T-helper 22 cell (primary cell): Measurements from ENCODE around the gene API5.

Source experiments
- DNase-seq: peaks from one replicate; pipeline ENCODE4 v3.0.0-alpha.2; 2020; ENCODE audit warnings: low read depth

The API5 gene

DNA sequence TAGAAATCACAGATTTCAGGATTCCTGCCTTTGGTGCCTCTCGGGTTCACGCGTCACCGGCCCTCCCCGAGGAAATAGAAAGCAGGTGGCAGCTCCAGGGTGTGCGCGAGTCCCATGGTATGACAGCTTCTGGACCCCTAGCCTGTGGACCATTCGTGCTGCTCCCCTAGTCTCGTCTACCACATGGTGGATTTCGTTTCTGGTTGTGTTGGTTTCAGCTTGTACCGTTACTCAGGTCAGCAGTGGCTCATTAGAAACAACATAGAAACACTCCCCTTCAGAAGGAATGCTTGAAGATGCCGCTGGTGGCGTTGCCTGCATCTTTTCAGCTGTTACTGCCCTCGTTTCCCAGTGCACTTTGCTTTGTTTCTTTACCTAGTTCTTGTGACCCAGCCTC, 47.6 kb downstream of the API5 start:
- DNase-seq = no peak

DNA sequence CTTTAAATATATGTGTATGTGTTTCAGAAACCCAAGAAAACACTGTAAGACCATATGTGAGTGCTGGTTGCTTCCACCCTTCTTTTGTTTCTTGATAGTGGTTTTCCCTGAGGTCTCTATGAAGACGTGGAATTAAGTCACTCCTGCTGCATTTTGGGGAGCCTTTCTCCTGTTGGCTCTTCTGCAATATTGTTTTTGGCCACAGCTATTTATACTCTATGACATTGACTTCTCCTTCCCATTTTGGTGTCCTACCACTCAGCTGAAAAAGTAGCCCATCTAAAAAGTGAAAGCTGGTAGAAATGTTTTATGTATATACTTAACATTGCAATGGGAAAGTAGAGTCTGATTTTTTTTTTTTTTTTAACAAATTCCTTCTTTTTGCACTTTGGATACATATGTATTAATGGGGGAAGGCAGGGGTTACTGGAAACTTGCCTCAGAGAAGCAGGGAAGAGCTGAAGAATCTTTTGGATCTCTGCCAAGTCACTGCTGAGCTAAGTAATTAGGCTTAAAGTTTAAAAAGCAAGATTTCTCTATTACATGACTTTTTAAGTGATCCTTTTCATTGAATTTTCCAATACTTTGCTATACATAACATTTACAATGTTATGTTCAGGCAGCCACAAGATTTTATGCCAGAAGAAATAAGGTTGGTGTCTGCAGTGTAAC, 48.7 kb downstream of the API5 start:
- no peak for DNase-seq

DNA sequence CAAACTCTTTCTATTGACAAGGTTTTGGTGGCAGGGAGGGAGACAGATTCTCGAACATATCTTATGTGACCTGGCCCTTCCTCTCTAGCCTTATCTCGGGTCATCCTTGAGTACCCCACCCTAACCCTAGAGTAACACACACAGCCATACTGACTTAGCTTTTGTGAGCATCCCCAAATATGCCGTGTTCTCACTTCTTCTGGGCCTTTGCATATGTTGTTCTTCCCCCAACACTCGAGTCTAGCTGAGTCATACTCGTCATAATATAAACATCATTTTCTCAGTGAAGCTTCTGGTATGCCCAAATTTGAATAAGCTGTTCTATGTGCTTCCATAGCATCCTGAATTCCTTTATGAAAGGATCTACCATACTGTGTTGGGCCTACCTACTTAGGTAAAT, 54.9 kb downstream of the API5 start:
- no peak for DNase-seq

DNA sequence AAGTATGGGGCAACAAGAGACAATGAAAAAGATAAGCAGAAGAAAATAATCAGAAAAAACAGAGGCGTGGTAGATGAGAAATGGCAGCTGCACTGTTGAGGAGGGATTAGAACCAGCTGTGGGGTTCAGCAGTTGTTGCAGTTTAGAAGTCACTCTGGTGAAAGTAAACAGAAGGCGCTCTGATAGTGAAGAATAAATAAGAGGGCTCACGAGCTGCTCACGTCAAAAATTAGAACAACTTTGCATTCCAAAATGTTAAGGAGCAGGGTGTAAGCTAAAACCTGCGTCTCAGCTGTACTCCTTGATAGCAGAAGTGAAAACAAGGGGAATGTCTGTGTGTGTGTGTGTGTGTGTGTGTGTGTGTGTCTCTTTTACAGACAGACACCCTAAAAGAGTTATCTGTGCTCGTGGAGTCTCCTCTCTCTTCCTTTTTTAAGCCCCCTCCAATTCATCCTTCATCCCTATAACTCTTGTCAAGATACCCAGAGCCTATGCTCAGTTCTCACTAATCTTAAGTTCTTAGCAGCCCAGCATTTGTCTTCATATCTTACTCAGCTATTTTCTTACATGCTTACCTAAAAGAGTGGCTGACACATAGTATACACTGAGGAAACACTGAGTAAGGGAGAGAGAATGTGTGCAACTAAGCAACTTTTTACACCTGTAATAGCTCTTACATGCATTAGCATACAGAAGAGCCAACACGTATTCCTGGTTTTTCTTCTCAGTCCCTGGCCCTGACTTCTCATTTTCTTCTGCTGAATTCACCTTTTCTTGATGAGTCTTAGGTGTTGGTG, 55.8 kb downstream of the API5 start:
- DNase-seq = no peak

DNA sequence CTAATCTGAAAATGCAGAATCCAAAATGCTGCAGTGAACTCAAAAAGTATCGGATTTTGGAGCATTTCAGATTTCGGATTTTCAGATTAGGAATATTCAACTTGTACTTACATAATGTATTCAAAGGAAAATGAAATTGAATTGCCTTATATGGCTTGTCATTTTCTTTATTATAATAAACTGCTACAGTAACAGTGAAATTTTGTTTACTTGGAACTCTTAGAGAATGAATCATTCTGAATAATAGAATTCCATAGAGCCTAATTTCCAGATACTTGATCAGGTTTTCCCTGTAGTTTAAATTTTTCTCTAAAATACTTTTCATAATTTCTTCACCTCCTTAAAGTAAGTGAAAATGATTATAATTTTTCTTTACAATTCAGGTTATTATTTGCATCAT, 64.3 kb downstream of the API5 start:
- DNase-seq = no peak

DNA sequence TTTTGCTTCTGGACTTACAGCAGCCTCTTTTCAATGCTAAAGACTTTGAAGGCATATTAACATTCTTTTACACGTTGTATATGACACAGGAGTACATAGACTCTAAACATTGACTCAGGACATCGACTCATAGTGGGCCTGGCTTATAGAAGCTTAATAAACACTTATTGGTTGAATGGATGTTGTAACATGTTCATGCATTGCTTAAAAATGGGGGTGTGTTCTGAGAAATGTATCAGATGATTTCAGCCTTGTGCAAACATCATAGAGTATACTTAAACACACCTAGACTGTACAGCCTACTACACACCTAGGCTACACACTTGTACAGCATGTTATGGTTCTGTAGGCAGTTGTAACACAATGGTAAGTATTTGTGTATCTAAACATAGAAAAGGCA, 64.8 kb downstream of the API5 start:
- no peak for DNase-seq

DNA sequence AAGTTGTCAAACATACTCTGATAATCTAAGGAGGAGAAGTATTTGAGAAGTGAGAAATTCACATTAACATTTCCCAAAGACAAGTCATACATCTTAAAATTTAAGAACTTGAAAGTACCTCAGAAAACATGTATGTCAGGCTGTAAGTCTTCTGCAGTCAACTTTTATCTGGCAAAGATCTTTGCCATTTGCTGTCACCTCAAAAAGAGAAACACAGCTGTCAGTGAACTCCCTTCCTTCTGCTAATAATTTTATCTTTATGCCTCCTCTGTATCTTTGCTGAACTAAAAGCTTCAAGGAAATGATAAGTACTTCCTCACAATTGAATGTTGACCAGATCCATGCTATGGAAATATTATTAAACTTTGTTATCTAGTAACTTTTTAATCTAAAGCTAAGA, 65.6 kb downstream of the API5 start:
- DNase-seq = no peak

DNA sequence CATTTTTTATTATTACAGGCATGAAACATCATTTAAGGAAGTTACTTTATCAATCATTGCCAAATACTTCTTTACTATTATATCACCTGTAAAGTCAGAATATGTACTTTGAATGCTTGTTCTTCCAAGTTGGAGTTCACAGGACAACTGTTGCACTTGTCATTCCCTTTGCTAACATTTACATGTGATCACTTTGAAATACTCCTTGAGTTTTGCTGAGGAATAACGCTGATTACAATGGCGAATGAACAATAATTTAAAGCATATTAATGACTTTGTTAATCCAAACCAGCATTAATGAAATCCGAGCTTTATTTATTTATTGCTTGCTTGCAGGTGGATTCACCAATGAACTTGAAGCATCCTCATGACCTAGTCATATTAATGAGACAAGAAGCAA, 67.1 kb downstream of the API5 start:
- no peak for DNase-seq

DNA sequence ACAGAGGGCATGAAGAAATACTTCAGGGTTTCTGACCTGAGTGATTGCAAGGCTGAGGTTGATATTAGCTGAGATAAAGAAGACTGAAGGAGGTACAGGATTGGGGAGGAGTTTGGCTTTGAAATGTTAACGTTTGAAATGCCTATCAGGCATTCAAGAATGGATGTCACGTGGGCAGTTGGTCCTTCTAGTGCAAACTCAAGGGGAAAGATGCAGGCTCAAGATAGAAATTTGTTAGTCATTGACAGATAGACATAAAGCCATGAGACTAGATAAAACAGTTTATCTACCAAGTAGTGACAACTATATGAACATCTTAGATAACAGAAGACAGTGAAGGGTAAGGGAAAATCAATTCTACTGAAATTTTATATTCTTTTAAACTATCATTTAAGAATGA, 70.0 kb downstream of the API5 start:
- DNase-seq = no peak

DNA sequence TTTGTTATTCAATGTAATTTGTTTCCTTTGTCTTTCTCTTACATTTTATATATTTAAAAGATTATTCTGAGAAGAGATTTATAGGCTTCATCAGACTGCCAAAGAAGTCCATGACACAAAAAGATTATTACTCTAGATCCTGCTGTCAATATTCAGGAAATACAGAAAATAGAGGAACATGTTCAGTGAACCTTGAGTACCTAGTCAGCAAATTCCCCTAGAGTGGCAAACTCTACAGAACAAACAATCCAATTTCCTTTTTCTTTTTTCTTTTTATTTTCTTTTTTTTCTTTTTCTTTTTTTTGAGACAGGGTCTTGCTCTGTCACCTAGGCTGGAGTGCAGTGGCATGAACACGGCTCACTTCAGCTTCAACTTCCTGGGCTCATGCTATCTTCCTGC, 70.8 kb downstream of the API5 start:
- no peak for DNase-seq

DNA sequence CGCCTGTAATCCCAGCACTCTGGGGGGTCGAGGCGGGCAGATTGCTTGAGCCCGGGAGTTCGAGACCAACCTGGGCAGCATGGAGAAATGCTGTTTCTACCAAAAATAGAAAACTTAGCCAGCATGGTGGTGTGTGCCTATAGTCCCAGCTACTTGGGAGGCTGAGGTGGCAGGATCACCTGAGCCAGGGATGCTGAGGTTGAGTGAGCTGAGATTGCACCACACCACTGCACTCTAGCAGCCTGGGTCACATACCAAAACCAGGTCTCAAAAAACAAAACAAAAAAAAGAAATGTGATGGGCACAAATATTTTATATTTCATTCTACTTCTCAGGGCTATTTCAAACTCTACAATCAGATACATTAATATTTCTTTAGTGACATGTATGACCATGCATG, 72.6 kb downstream of the API5 start:
- no peak for DNase-seq

DNA sequence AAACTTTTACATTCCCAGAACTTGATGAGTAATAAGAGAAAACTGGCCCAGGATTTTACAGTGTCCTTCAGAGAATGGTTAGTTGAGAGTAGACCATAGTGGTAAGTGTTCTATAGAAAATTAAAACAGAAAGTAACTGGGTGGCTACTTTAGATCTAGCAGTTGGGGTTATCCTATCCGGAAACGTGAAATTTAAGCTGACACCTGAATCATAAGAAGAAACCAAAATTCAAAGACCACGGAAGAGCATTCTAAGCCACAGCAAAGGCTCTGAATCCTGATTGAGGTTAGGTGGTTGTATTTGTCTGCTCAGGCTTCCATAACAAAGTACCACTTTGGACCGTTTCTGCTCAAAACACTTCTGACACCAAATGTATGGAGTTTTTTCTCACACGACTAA, 80.9 kb downstream of the API5 start:
- DNase-seq = no peak

DNA sequence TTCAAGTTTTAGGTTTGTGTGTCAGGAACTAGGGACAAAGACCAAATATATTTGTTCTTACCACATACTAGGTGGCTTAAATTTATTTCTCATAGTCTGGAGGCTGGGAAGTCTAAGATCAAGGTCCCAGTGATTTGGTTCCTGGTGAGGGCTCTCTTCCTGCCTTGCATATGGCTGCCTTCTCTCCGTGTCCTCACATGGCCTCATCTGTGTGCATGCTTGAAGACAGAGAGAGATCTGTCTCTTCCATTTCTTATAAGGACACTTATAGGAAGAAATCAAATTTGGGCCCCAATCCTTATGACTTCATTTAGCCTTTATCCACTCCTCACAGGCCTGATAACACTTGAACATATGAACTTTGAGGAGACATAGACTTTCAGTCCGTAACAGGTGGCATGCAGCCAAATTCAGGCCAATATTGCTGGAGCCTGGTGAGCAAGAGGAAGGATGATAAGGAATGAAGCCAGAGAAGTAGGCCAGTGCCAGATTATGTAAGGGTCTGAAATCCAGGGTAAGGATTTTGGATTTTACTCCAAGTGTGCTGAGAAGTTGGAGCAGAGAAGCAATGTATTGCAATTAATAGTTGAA, 82.1 kb downstream of the API5 start:
- no peak for DNase-seq
